ENCODE measurements around the gene KRTAP1-4. TPM values are rescaled to one million over a fixed set of nuclear protein-coding genes. Genes with fewer than 3 reads are reported as not detected.
"Not testable (repeated sequence)": the region's sequence is repeated elsewhere in the genome, so short reads cannot be mapped to it uniquely, and the experiment has no call there.

The KRTAP1-4 gene
- total and polyA plus RNA-seq, 5 donors from 2014 or later: not detected

- Mint-ChIP-seq H3K4me3 (no peak overlapping the region), H3K9me3 (peaks cover 0 to 6% (median 4%) of the 10 kb centered on the region in 7 donors), H3K36me3 (no peaks in the 10 kb centered on the region), H3K27me3 (peaks cover 43% of the 10 kb centered on the region), H3K4me1 (no peaks in the 10 kb centered on the region), H3K27ac (no peak overlapping the region)
- Histone ChIP-seq H3K4me1 (ENCODE audit: control insufficient read depth, insufficient read depth, low read length, poor library complexity, severe bottlenecking) (no peaks in the 10 kb centered on the region), H3K27ac (ENCODE audit: insufficient read depth, low read length, poor library complexity, severe bottlenecking) (no peak overlapping the region), H3K36me3 (ENCODE audit: control insufficient read depth, insufficient read depth, low read length) (no peaks in the 10 kb centered on the region), H3K27me3 (ENCODE audit: control insufficient read depth, insufficient read depth, low read length) (peaks cover 10% of the 10 kb centered on the region), H3K9me3 (ENCODE audit: control insufficient read depth in 2 of 2, low read length in 2 of 2) (peaks cover 5 to 9% of the 10 kb centered on the region in 2 experiments), H3K4me3 (ENCODE audit: low read depth, low read length) (no peak overlapping the region)
- DNase-seq (no peak), ATAC-seq (ENCODE audit: low read depth in 2 of 2) (no peak)
These were observed 13.0 kb upstream of the KRTAP1-4 start for GRCh38 chr17:41042953-41043352.

GRCh38 chr17:41040783-41041571 lies 11.0 kb upstream of the KRTAP1-4 start, which contains the start of gene KRTAP1-1:
Gene KRTAP1-1, minus strand, starts transcription at chr17:41041450. Its CDS starts 53 bp downstream, at chr17:41041397.
- ATAC-seq (ENCODE audit: low read depth in 2 of 2); H3K9me3 ChIP-seq (ENCODE audit: control insufficient read depth in 2 of 2, low read length in 2 of 2); H3K4me3 ChIP-seq (ENCODE audit: low read depth, low read length); H3K27ac ChIP-seq (ENCODE audit: insufficient read depth, low read length, poor library complexity, severe bottlenecking); H3K27ac Mint-ChIP-seq; H3K4me1 Mint-ChIP-seq; H3K9me3 Mint-ChIP-seq; H3K36me3 Mint-ChIP-seq; H3K36me3 ChIP-seq (ENCODE audit: control insufficient read depth, insufficient read depth, low read length); H3K4me1 ChIP-seq (ENCODE audit: control insufficient read depth, insufficient read depth, low read length, poor library complexity, severe bottlenecking); H3K4me3 Mint-ChIP-seq; DNase-seq: not testable (repeated sequence)
- peaks cover 12% of the 10 kb centered on the region for H3K27me3 ChIP-seq (ENCODE audit: control insufficient read depth, insufficient read depth, low read length)
- peaks cover 41% of the 10 kb centered on the region for H3K27me3 Mint-ChIP-seq

DNA sequence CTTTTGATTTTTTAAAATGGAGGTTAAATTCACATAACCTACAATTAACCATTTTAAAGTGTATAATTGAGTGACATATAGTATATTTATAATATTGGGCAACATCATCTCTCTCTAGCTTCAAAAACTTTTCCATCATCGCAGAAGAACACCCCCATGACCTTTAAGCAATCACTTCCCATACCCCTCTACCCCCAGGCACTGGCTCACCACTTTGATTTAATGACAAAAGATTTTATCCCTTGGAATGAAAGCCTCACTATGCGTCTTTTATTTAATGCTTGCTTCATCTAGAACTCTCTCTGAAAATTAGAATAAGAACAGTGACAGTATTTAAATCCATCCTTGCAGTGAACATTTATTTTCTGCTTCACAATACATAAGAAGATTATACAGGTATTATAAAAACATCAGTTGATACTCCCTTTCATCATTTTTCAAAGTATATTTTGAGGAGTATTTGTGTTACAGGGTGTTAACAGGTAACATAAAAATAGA lies 7.9 kb upstream of the KRTAP1-4 start:
- DNase-seq: no peak
- H3K27ac Mint-ChIP-seq: no peak overlapping the region
- H3K36me3 ChIP-seq (ENCODE audit: control insufficient read depth, insufficient read depth, low read length): no peaks in the 10 kb centered on the region
- no peak overlapping the region for H3K27ac ChIP-seq (ENCODE audit: insufficient read depth, low read length, poor library complexity, severe bottlenecking)
- peaks cover 29% of the 10 kb centered on the region for H3K27me3 Mint-ChIP-seq
- peaks cover 7% of the 10 kb centered on the region for H3K27me3 ChIP-seq (ENCODE audit: control insufficient read depth, insufficient read depth, low read length)
- ATAC-seq (ENCODE audit: low read depth in 2 of 2): no peak
- H3K4me3 ChIP-seq (ENCODE audit: low read depth, low read length): no peak overlapping the region
- no peak overlapping the region for H3K4me3 Mint-ChIP-seq
- no peaks in the 10 kb centered on the region for H3K4me1 ChIP-seq (ENCODE audit: control insufficient read depth, insufficient read depth, low read length, poor library complexity, severe bottlenecking)
- H3K36me3 Mint-ChIP-seq: no peaks in the 10 kb centered on the region
- H3K9me3 ChIP-seq (ENCODE audit: control insufficient read depth in 2 of 2, low read length in 2 of 2): peaks cover 0 to 2% of the 10 kb centered on the region in 2 experiments
- H3K4me1 Mint-ChIP-seq: no peaks in the 10 kb centered on the region
- H3K9me3 Mint-ChIP-seq: peaks cover 0 to 1% (median 0%) of the 10 kb centered on the region in 7 donors

DNA sequence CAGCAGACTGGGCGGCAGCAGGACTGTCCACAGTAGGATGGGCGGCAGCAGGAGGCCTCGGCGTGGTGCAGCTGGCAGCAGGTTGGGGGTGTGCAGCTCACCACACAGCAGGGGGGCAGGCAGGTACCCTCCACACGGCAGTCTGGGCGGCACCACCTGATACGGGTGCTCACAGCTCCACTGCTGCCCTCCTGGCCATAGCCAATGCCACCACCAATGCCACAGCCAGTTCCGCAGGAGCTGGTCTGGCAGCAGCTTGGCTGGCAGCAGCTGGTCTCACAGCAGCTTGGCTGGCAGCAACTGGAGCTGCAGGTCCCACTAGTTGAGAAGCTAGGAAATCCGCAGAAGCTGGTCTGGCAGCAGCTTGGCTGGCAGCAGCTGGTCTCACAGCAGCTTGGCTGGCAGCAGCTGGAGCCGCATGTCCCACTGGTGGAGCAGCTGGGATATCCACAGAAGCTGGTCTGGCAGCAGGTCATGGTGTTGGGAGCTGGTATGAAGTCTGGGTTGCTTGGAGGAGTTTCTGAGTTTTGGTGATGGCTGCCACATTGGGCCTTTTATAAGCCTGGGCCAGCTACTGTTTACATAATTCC lies 4.4 kb upstream of the KRTAP1-4 start, which contains the start of gene KRTAP1-3:
Gene KRTAP1-3, minus strand, starts transcription at position 529 of the 590 bp plus-strand sequence. Its CDS starts 53 bp downstream, at position 476.
- not testable (repeated sequence) for H3K36me3 Mint-ChIP-seq; H3K27ac Mint-ChIP-seq; H3K4me1 ChIP-seq (ENCODE audit: control insufficient read depth, insufficient read depth, low read length, poor library complexity, severe bottlenecking); H3K27me3 ChIP-seq (ENCODE audit: control insufficient read depth, insufficient read depth, low read length); DNase-seq; H3K4me3 Mint-ChIP-seq; H3K9me3 Mint-ChIP-seq; H3K27ac ChIP-seq (ENCODE audit: insufficient read depth, low read length, poor library complexity, severe bottlenecking); H3K4me3 ChIP-seq (ENCODE audit: low read depth, low read length); ATAC-seq (ENCODE audit: low read depth in 2 of 2); H3K36me3 ChIP-seq (ENCODE audit: control insufficient read depth, insufficient read depth, low read length); H3K9me3 ChIP-seq (ENCODE audit: control insufficient read depth in 2 of 2, low read length in 2 of 2); H3K4me1 Mint-ChIP-seq
- peaks cover 29% of the 10 kb centered on the region for H3K27me3 Mint-ChIP-seq

GRCh38 chr17:41026715-41027471 lies 3.1 kb downstream of the KRTAP1-4 start, which contains the start of gene KRTAP1-5:
Gene KRTAP1-5, minus strand, starts transcription at chr17:41027208. Its CDS starts 53 bp downstream, at chr17:41027155.
- ATAC-seq (ENCODE audit: low read depth in 2 of 2) (no peak), DNase-seq (no peak)
- H3K27me3 ChIP-seq (ENCODE audit: control insufficient read depth, insufficient read depth, low read length): peaks cover 2% of the 10 kb centered on the region
- no peaks in the 10 kb centered on the region for H3K4me1 Mint-ChIP-seq
- H3K36me3 Mint-ChIP-seq: no peaks in the 10 kb centered on the region
- peaks cover 40% of the 10 kb centered on the region for H3K27me3 Mint-ChIP-seq
- H3K4me3 ChIP-seq (ENCODE audit: low read depth, low read length): no peak within 1 kb of the TSS
- H3K27ac ChIP-seq (ENCODE audit: insufficient read depth, low read length, poor library complexity, severe bottlenecking): no peak within 1 kb of the TSS
- H3K9me3 Mint-ChIP-seq: peaks cover 0 to 1% (median 0%) of the 10 kb centered on the region in 7 donors
- H3K9me3 ChIP-seq (ENCODE audit: control insufficient read depth in 2 of 2, low read length in 2 of 2): no peaks in the 10 kb centered on the region
- no peaks in the 10 kb centered on the region for H3K4me1 ChIP-seq (ENCODE audit: control insufficient read depth, insufficient read depth, low read length, poor library complexity, severe bottlenecking)
- no peak within 1 kb of the TSS for H3K27ac Mint-ChIP-seq
- no peaks in the 10 kb centered on the region for H3K36me3 ChIP-seq (ENCODE audit: control insufficient read depth, insufficient read depth, low read length)
- H3K4me3 Mint-ChIP-seq: no peak within 1 kb of the TSS

DNA sequence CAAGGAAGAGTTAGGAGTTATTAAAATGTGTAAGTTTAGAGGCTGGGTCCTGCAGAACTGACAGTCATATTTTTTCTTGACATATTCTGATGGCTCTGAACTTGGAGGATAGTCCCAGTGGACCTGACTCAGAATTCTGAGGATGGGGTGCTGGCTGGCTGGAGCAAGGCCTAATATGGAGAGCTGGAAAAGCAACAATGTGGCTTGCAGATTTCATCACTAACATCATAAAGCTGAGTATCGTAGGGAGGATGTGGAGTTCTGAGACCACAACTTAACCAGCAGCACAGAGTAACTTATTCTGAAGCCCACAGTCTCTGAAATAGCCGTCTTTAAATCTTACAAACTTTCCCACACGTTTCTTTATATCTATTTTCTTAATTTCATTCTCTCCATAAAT lies 5.3 kb downstream of the KRTAP1-4 start:
- Mint-ChIP-seq H3K27ac (no peak overlapping the region), H3K9me3 (peaks cover 0 to 1% (median 0%) of the 10 kb centered on the region in 7 donors), H3K4me3 (no peak overlapping the region), H3K36me3 (no peaks in the 10 kb centered on the region), H3K4me1 (no peaks in the 10 kb centered on the region), H3K27me3 (peaks cover 29% of the 10 kb centered on the region)
- H3K27ac ChIP-seq (ENCODE audit: insufficient read depth, low read length, poor library complexity, severe bottlenecking): no peak overlapping the region
- DNase-seq (no peak), ATAC-seq (ENCODE audit: low read depth in 2 of 2) (no peak)
- H3K9me3 ChIP-seq (ENCODE audit: control insufficient read depth in 2 of 2, low read length in 2 of 2): no peaks in the 10 kb centered on the region
- H3K4me3 ChIP-seq (ENCODE audit: low read depth, low read length): no peak overlapping the region
- H3K36me3 ChIP-seq (ENCODE audit: control insufficient read depth, insufficient read depth, low read length): no peaks in the 10 kb centered on the region
- H3K4me1 ChIP-seq (ENCODE audit: control insufficient read depth, insufficient read depth, low read length, poor library complexity, severe bottlenecking): no peaks in the 10 kb centered on the region
- peaks cover 9% of the 10 kb centered on the region for H3K27me3 ChIP-seq (ENCODE audit: control insufficient read depth, insufficient read depth, low read length)

GRCh38 chr17:41020336-41020735 lies 9.7 kb downstream of the KRTAP1-4 start:
- Histone ChIP-seq H3K36me3 (ENCODE audit: control insufficient read depth, insufficient read depth, low read length) (no peaks in the 10 kb centered on the region), H3K27ac (ENCODE audit: insufficient read depth, low read length, poor library complexity, severe bottlenecking) (no peak overlapping the region), H3K27me3 (ENCODE audit: control insufficient read depth, insufficient read depth, low read length) (peaks cover 16% of the 10 kb centered on the region), H3K4me1 (ENCODE audit: control insufficient read depth, insufficient read depth, low read length, poor library complexity, severe bottlenecking) (no peaks in the 10 kb centered on the region), H3K4me3 (ENCODE audit: low read depth, low read length) (no peak overlapping the region), H3K9me3 (ENCODE audit: control insufficient read depth in 2 of 2, low read length in 2 of 2) (no peaks in the 10 kb centered on the region)
- no peak for DNase-seq
- peaks cover 16% of the 10 kb centered on the region for H3K27me3 Mint-ChIP-seq
- no peak overlapping the region for H3K4me3 Mint-ChIP-seq
- no peak for ATAC-seq (ENCODE audit: low read depth in 2 of 2)
- no peak overlapping the region for H3K27ac Mint-ChIP-seq
- peaks cover 0 to 1% (median 0%) of the 10 kb centered on the region in 7 donors for H3K9me3 Mint-ChIP-seq
- H3K4me1 Mint-ChIP-seq: no peaks in the 10 kb centered on the region
- no peaks in the 10 kb centered on the region for H3K36me3 Mint-ChIP-seq

Measured in CD4-positive, CD25-positive, alpha-beta regulatory T cell (primary cell).